Neural progenitor cell (in vitro differentiated cells): ENCODE results near the gene RUFY1.

Source experiments
- EZH2 ChIP-seq: fragments of 200-600 bp; sonication (generic); IDR thresholded peaks from 2 replicates; pipeline ENCODE4 v1.6.1; 2017; ENCODE audit warnings: antibody characterized with exemption, mild to moderate bottlenecking, moderate library complexity
- TF ChIP-seq, protein P1 (sequence below): fragments of 200-600 bp; sonication (generic); IDR thresholded peaks from 2 replicates; pipeline ENCODE4 v1.5.1; 2017; ENCODE audit warnings: antibody characterized with exemption, mild to moderate bottlenecking

GRCh38 chr5:179530069-179530998 lies 20.0 kb upstream of the RUFY1 start:
- TF ChIP-seq, protein P1, sequence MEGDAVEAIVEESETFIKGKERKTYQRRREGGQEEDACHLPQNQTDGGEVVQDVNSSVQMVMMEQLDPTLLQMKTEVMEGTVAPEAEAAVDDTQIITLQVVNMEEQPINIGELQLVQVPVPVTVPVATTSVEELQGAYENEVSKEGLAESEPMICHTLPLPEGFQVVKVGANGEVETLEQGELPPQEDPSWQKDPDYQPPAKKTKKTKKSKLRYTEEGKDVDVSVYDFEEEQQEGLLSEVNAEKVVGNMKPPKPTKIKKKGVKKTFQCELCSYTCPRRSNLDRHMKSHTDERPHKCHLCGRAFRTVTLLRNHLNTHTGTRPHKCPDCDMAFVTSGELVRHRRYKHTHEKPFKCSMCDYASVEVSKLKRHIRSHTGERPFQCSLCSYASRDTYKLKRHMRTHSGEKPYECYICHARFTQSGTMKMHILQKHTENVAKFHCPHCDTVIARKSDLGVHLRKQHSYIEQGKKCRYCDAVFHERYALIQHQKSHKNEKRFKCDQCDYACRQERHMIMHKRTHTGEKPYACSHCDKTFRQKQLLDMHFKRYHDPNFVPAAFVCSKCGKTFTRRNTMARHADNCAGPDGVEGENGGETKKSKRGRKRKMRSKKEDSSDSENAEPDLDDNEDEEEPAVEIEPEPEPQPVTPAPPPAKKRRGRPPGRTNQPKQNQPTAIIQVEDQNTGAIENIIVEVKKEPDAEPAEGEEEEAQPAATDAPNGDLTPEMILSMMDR, result peak; percentile 36
- TF ChIP-seq EZH2, result no peak
